Islet of Langerhans (tissue), 1 donor: Measurements from ENCODE around the gene NCAM2.

Experiments used
- FAIRE-seq: peaks from one replicate; lab custom pipeline; 2011; peaks lifted over from hg19 to GRCh38; lab: Jason Lieb, UNC

Gene NCAM2

DNA sequence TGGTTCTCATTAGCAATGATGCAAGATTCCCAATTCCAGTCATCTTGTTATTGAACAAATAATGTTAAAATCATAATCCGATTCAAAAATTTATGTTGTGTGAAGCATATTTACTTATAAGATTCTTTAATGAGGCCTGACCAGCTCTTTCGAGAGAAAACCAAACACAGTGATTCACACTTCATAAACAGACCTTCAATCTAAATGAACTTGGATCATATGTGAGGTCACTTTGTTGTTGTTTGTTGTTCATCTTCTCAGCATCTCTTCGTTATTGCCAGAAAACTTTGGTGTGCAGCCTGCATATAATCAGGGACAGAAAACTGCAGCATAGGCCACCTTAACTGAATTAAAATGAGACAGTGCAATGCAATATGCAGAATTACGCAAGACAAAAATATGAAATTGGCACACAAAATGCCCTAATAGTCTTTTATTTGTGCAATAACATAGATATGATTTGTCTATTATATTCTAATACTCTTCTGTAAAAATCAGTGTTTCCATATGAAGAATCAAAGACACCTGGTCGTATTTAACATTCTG, 30.1 kb downstream of the NCAM2 start:
- FAIRE-seq: no peak

GRCh38 chr21:21029164-21029563, 31.0 kb downstream of the NCAM2 start:
- FAIRE-seq: no peak

- no peak for FAIRE-seq
Measured at GRCh38 chr21:21030311-21030710, 32.1 kb downstream of the NCAM2 start.

GRCh38 chr21:21034036-21034435, 35.8 kb downstream of the NCAM2 start:
- FAIRE-seq: no peak

GRCh38 chr21:21039624-21040170, 41.5 kb downstream of the NCAM2 start:
- no peak for FAIRE-seq

GRCh38 chr21:21045518-21045917, 47.3 kb downstream of the NCAM2 start:
- FAIRE-seq: no peak

- no peak for FAIRE-seq
Measured at GRCh38 chr21:21046063-21046462, 47.9 kb downstream of the NCAM2 start.

GRCh38 chr21:21051109-21052055, 53.2 kb downstream of the NCAM2 start:
- no peak for FAIRE-seq

DNA sequence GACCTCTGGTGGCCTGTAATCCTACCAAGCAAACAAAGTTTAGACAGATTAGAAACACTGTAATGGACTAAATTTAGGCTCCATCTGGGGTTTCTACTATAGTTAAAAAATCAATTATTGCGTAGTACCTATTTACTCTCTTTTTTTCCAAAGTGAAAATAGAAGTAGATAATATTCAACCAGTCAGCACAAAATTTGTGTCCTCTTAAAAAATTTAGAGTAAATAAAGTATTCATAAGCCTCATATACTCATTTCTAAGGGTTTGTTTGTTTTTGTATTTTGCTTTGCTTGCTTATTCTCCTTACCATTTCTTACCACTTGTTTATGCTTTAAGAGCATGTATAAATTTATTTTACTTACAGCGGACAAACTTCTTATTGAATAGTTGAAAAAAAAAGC, 54.5 kb downstream of the NCAM2 start:
- no peak for FAIRE-seq

DNA sequence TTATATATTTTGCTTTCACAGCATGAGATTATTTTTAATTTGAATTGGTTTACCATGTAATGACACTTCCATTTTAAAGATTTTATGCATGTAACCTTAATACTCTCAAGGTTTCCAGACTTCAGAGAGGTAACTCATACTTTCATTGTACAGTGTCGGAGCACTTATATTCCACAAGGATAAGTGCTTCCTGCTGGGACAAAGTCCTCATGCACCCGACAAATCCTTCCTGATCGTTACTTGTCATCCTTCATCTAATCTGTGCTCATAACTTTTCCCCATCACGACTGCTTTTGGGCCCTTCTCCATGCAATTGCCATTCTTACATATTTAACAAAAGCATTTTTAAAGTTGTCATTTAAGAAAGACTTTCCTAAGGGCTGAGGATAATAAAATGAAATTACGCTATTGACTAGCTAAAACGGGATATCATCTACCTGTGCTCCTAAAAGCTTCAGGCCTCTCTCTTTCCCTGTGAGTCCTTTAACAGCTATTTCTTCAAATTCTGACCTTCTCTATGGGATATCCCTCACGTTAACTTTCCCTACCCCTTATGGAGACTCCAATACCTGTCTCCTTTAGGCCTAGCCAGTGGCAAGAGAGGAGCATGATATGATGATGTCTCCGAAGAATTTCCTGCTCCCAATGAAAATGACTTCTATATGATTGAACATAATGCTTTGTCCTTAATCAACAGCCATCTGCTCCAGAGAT, 59.3 kb downstream of the NCAM2 start:
- no peak for FAIRE-seq

DNA sequence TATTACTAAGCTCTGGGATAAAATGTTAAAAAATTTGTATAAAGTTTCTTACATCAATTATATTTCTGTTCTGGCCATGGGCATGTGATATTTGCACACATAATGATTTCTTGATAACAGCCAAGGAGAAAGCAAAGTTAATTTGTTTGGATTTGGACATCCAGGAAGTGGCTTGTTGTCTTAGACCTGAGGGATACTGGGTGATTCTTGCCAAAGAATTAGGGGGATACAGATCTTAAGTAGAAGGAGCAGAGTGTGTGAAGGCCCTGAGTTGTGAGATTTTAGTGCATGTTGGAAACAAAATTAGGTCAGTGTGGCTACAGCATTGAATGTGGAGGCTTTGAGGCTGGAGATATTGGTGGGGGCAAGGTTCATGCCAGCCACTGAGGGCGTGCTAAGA, 65.6 kb downstream of the NCAM2 start:
- FAIRE-seq: no peak

- no peak for FAIRE-seq
Measured at GRCh38 chr21:21064353-21064752, 66.1 kb downstream of the NCAM2 start.

DNA sequence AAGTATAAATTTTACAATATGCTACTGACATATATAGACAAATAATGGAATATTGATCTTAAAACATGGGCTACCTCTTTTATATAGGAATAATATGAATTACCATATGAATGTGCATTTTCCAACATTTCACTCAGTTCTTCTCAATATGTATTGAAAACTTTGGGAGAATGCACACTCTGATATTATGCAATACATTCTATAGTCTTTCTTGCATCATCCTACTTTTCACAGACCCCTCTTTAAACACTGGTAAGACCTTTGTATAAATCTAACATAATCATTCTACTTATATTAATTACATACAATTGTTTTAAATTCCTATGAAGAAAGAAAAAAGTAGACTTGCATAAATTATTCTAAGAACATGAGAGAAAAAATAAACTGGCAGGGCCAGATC, 69.2 kb downstream of the NCAM2 start:
- no peak for FAIRE-seq

- FAIRE-seq: no peak
Measured at GRCh38 chr21:21074305-21074704, 76.1 kb downstream of the NCAM2 start.

- FAIRE-seq: no peak
Measured at GRCh38 chr21:21076051-21076450, 77.8 kb downstream of the NCAM2 start.

- no peak for FAIRE-seq
Measured at GRCh38 chr21:21076491-21076890, 78.3 kb downstream of the NCAM2 start.

- no peak for FAIRE-seq
Measured at GRCh38 chr21:21079646-21080045, 81.4 kb downstream of the NCAM2 start.

DNA sequence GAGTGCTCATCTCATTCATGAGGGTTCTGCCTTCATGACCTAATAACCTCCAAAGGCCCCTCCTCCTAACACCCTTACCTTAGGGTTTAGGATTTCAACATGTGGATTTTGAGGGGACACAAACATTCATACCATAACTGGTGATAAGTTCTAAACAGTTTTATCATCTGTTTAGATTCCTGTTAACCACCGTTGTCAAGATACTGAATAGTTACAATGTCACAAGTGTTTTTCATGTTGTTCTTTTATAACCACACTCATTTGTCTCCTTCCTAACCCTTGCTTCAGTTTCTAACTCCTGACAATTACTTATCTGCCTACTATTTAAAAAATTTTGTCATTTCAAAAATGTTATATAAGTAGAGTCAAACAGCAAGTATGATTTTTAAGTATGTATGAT, 86.0 kb downstream of the NCAM2 start:
- FAIRE-seq: no peak

DNA sequence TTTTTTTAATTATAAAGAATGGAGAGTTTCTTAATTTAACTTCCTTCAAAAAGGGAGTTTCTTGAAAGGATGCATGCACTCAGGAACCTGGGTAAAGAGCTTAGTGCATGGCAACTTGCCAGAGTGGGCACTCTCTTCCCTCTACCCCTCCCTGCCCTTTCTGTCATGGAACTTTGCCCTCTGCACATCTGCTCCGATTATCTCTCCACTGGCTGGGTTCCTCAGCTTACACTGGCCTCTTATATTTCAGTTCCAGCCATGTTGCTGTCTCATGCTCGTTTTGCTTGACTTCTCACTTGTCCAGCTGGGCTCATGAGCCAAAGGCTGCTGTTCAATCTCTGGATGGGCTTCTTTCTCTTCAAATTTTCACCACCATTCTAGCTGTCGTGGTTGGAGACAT, 87.0 kb downstream of the NCAM2 start:
- no peak for FAIRE-seq

DNA sequence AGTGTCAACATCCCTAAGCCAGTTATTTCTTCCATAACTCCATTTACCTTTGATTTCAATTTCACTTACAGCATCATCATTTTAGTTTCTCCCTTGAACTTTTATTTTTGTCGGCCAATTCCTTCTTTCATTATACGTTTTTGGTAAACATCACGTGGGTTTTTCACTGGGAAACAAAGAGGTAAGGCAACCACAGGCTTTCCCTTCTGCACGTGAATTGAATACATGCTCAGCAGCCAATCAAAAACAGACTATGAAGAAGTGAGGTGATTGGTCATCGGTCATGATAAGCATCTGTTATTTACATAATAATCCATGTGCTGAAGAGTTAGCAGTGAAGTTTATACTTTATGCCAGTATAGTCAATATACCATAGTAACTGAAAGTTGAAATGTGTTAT, 98.7 kb downstream of the NCAM2 start:
- no peak for FAIRE-seq

GRCh38 chr21:21097466-21097865, 99.3 kb downstream of the NCAM2 start:
- no peak for FAIRE-seq

DNA sequence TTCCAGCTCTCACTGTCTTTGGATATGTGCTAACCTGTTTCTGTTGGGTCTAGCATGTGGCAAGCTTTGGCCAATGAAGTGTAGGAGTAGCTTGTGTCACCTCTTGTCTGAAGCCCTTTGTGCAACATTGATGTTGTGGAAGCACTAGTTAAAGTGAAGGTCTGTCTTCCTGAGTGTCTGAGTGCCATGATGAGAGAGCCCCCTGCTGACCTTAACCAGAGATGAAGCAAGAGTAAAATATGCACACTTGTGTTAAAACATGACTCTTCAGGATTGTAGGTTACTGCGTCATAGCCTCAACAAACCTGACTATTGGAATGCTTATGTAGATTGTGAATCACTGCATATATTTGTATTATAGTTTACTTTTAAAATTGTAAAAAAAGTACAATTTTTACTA, 103.7 kb downstream of the NCAM2 start:
- FAIRE-seq: no peak

DNA sequence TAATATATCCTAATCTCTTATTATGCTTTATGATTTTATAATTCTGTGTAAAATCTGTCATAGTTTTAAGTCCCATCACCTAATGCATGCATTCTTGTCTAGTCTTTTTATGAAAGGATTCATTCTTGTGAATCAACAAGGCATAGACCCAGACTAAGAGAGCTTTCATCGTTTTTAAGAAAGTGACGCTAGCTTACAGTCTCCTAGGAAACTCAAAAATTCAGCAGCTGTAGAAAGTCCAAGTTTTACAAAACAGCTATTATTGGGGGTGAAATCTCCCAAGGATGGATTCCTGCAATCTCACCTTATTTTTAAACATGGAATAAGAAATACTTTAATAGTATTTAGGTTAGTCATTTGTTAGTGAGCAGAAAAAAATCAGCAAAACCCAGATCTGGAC, 104.7 kb downstream of the NCAM2 start:
- no peak for FAIRE-seq
